Measurements from ENCODE around the gene TYW3.
A peak's percentile ranks its signal among the peaks of the same experiment; 100 is the strongest.
"Not testable (repeated sequence)": the region's sequence is repeated elsewhere in the genome, so short reads cannot be mapped to it uniquely, and the experiment has no call there.

TYW3 gene

GRCh38 chr1:74731399-74732052 lies 1.4 kb upstream of the TYW3 start:
- peak; percentile 47 for DNase-seq (ENCODE audit: low read depth)

GRCh38 chr1:74732071-74732946 lies 643 bp upstream of the TYW3 start:
- DNase-seq (ENCODE audit: low read depth), result not testable (repeated sequence)

- peak; percentile 74 for DNase-seq (ENCODE audit: low read depth)
These were observed 892 bp downstream of the TYW3 start for GRCh38 chr1:74733604-74734484.

DNA sequence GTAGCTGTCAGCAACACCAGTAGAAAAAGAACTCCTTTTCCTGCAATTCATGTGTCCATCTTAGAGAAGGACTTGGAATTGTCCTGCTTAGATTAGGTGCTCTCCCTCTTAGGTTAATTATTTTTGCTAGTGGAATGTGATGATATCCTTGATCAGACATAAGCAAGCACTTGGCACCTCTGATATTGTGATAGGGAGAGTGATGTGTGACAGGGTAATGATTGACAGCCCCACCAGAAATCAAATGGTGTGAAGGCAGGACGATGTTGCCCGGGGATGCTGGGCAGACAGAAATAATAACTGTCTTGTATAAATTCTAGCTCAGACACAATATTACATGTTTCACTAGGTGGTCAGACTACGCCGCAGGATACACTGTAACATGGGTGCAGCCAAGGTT lies 4.4 kb downstream of the TYW3 start:
- DNase-seq (ENCODE audit: low read depth), result no peak

DNA sequence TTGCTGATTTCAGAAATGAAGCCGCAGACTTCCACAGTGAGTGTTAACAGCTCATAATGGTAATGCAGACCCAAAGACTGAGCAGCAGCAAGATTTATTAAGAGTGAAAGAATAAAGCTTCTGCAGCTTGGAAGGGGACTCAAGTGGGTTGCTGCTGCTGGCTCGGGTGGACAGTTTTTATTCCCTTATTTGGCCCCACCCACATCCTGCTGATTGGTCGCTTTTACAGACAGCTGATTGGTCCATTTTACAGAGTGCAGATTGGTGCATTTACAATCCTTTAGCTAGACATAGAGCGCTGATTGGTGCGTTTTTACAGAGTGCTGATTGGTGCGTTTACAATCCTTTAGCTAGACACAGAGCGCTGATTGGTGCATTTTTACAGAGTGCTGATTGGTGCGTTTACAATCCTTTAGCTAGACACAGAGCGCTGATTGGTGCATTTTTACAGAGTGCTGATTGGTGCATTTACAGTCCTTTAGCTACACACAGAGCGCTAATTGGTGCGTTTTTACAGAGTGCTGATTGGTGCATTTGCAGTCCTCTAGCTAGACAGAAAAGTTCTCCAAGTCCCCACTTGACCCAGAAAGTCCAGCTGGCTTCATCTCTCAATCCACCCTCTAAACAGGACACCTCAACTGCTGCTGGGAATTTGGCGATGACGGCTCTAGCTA lies 7.5 kb downstream of the TYW3 start:
- DNase-seq (ENCODE audit: low read depth), result not testable (repeated sequence)

GRCh38 chr1:74745247-74745646 lies 12.3 kb downstream of the TYW3 start:
- not testable (repeated sequence) for DNase-seq (ENCODE audit: low read depth)

- DNase-seq (ENCODE audit: low read depth), result no peak
These were observed 16.0 kb downstream of the TYW3 start for GRCh38 chr1:74748960-74749359.

DNA sequence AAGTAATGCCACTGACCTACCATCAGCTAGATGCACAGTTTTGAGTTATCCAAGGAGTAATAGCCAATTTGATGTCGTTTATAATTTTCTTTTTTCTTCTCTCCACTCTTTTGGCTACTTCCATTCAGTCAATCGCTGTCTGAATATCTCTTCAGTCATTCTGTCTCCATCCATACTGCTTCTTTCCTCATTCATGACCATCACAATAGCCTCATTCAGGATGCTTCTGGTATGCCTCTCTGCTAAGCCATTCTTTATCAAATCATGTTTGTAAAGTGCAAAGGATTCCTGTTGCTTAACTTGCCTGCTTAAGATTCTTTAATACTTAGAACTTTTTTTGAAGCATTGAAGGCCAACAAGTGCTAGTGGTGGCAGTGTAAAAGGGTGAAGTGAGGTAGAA lies 20.2 kb downstream of the TYW3 start:
- DNase-seq (ENCODE audit: low read depth), result no peak

GRCh38 chr1:74755475-74755874 lies 22.5 kb downstream of the TYW3 start:
- no peak for DNase-seq (ENCODE audit: low read depth)

- not testable (repeated sequence) for DNase-seq (ENCODE audit: low read depth)
These were observed 23.7 kb downstream of the TYW3 start for GRCh38 chr1:74756650-74757049.

- DNase-seq (ENCODE audit: low read depth), result no peak
These were observed 30.9 kb downstream of the TYW3 start for GRCh38 chr1:74763807-74764206.

- DNase-seq (ENCODE audit: low read depth), result no peak
These were observed 33.6 kb downstream of the TYW3 start for GRCh38 chr1:74766579-74766978.

DNA sequence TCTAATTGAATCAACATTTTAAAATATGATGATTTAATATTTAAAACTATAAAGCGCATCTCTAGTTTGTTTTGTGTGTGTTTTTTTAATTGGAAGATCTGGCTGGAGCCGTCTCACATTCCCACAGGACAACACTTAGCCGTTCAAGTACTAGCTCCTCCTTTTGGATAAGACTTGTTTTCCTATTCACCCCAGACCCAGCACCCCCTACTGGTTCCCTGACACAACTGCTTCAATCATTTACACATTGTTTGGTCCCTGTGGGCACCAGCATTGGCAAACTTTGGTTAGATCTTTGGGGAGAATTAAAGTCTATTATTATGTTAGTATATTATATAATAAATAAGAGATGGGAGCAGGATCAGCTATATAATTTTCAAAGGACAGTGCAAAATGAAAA lies 34.5 kb downstream of the TYW3 start:
- DNase-seq (ENCODE audit: low read depth), result peak; percentile 7

- DNase-seq (ENCODE audit: low read depth), result peak; percentile 53
These were observed 39.1 kb downstream of the TYW3 start for GRCh38 chr1:74771913-74772515.

DNA sequence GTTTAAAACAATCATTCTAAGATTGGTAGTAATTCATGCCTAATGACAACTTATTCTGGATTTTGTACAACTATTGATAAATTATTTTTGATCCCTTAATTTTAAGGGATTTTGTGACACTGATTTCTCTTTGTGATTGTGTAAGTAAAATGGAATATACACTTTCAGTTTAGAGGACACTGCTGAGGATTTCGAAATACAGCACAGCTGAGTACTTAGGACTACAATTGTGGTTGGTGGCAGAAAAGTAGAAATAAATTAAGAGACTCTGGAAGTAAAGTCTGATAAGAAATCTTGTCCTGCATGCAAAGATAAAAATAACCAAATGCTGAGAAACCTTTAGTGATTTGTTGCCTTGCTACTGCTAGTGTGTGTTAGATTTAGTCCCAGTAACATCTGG lies 40.0 kb downstream of the TYW3 start:
- DNase-seq (ENCODE audit: low read depth), result no peak

DNA sequence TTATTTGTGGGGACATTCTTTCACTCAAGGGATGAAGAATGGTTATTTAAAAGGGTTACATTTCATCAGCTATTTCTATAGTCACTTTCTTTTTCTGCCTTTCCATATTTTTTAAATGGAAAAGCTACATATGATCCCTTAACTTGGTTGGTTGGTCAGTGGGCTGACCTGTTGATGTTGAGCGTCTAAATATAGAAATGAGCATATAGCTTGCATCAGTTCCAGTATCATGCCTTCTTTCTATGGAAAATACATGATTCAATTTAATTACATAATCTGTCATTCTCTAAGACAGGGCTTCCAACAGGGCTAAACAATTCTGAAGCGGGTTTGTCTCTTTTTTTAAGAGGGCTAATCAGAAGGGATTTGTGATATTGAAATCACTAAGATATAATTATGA lies 40.6 kb downstream of the TYW3 start:
- no peak for DNase-seq (ENCODE audit: low read depth)

GRCh38 chr1:74775735-74776134 lies 42.8 kb downstream of the TYW3 start:
- no peak for DNase-seq (ENCODE audit: low read depth)

DNA sequence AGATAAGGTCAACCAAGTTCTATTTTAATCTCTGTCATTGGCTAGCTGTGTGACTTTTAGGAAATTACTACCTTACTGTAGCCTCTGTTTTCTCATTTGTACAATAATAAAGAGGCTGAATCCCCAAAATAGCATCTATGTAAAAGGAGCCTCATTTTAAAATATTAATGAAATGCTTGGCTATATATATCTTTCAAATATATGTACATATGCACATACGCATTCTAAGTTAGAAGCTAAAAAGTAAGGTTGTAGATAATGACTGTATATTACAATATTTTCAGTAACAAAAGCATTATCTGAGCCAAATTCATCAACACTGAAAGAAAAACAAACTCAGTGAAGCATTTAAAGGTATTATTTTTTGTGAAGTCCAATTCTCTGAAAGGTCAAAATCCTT lies 44.6 kb downstream of the TYW3 start:
- no peak for DNase-seq (ENCODE audit: low read depth)

- no peak for DNase-seq (ENCODE audit: low read depth)
These were observed 46.8 kb downstream of the TYW3 start for GRCh38 chr1:74779750-74780149.

DNA sequence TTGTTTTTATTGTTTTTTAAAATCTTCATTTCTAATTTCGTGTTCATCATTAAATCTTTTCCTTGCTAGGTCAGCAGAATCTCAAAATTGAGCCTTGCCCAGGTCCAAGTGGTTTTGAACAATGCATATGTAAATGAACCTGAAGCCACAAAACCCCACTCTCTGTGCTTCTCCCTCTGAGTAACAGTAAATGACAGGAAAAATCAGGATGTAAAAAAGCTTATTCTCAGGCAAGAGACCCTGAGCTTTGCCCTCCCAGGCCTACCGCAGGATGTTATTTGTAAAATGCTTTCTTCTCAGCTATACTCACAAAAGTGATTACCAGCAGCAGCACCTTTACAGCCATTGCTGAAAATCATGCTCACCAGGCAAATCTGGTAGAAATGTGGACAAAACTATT lies 47.6 kb downstream of the TYW3 start:
- DNase-seq (ENCODE audit: low read depth), result no peak

- no peak for DNase-seq (ENCODE audit: low read depth)
These were observed 53.0 kb downstream of the TYW3 start for GRCh38 chr1:74785944-74786343.

GRCh38 chr1:74790453-74790852 lies 57.5 kb downstream of the TYW3 start:
- DNase-seq (ENCODE audit: low read depth), result no peak

Data from EH (cell line).